NCI-H2171 treated with DMSO at 0.1 percent for 48 hours (cell line): ENCODE results near the gene DOLPP1.
"Not testable (repeated sequence)": the region's sequence is repeated elsewhere in the genome, so short reads cannot be mapped to it uniquely, and the experiment has no call there.

Source experiments
- DNase-seq: peaks from one replicate; lab custom pipeline; 2025; lab: John Stamatoyannopoulos, UW

The DOLPP1 gene

GRCh38 chr9:129111528-129112151 is 30.7 kb downstream of the DOLPP1 start:
- peak; percentile 52 for DNase-seq

GRCh38 chr9:129112526-129112925 is 31.6 kb downstream of the DOLPP1 start:
- not testable (repeated sequence) for DNase-seq

GRCh38 chr9:129113645-129114304 is 32.9 kb downstream of the DOLPP1 start:
- DNase-seq = no peak

- DNase-seq = no peak
Measured at GRCh38 chr9:129118799-129119198, 37.9 kb downstream of the DOLPP1 start.

GRCh38 chr9:129121483-129121882 is 40.6 kb downstream of the DOLPP1 start:
- no peak for DNase-seq

- no peak for DNase-seq
Measured at GRCh38 chr9:129122133-129122532, 41.2 kb downstream of the DOLPP1 start.

- not testable (repeated sequence) for DNase-seq
Measured at GRCh38 chr9:129122976-129123375, 42.1 kb downstream of the DOLPP1 start.

GRCh38 chr9:129124506-129125069 is 43.7 kb downstream of the DOLPP1 start:
- no peak for DNase-seq

GRCh38 chr9:129125478-129125877 is 44.6 kb downstream of the DOLPP1 start:
- no peak for DNase-seq

GRCh38 chr9:129126749-129127618 is 46.1 kb downstream of the DOLPP1 start:
- peak; percentile 91 for DNase-seq

GRCh38 chr9:129128689-129129088 is 47.8 kb downstream of the DOLPP1 start:
- DNase-seq = no peak

- DNase-seq = not testable (repeated sequence)
Measured at GRCh38 chr9:129130271-129130670, 49.4 kb downstream of the DOLPP1 start.

- DNase-seq = no peak
Measured at GRCh38 chr9:129130791-129131190, 49.9 kb downstream of the DOLPP1 start.

GRCh38 chr9:129131300-129132145 is 50.6 kb downstream of the DOLPP1 start:
- peak; percentile 82 for DNase-seq

- DNase-seq = no peak
Measured at GRCh38 chr9:129133082-129133481, 52.2 kb downstream of the DOLPP1 start.

- DNase-seq = no peak
Measured at GRCh38 chr9:129135476-129135875, 54.6 kb downstream of the DOLPP1 start.

- DNase-seq = no peak
Measured at GRCh38 chr9:129136446-129137035, 55.6 kb downstream of the DOLPP1 start.

- DNase-seq = no peak
Measured at GRCh38 chr9:129137292-129138143, 56.6 kb downstream of the DOLPP1 start.

- no peak for DNase-seq
Measured at GRCh38 chr9:129138144-129138462, 57.2 kb downstream of the DOLPP1 start.

GRCh38 chr9:129138476-129139232 is 57.7 kb downstream of the DOLPP1 start:
- no peak for DNase-seq
